ENCODE measurements around the gene ZNF48. TPM values are rescaled to one million over a fixed set of nuclear protein-coding genes. Genes with fewer than 3 reads are reported as not detected.

ZNF48 gene
- total RNA-seq, 1 experiment from 2014 or later: 8.9 TPM

GRCh38 chr16:30446203-30446595, 51.0 kb downstream of the ZNF48 start:
- peak overlapping the region; percentile 96 for H2AFZ ChIP-seq (ENCODE audit: low read length)
- H3K4me3 ChIP-seq (ENCODE audit: low read length): peak overlapping the region; percentile 96
- CTCF ChIA-PET: no interaction called here
- H3K4me2 ChIP-seq (ENCODE audit: low read length): peak overlapping the region; percentile 98
- H4K20me1 ChIP-seq (ENCODE audit: low read length): no peaks in the 10 kb centered on the region
- DNase-seq (no peak), ATAC-seq (no peak)
- no peaks in the 10 kb centered on the region for H3K27me3 ChIP-seq (ENCODE audit: low read length)
- no peaks in the 10 kb centered on the region for H3K9me2 ChIP-seq (replicated peaks; ENCODE audit: low read length)
- H3F3A ChIP-seq (ENCODE audit: low read length, unreplicated experiment): no peaks in the 10 kb centered on the region
- TSS peak; percentile 89 for BruUV-seq (replicated peaks)
- intact Hi-C loops (cut with micrococcal nuclease): loop anchor here (10.0 kb wide), 1 partner anchor 79 kb away; the partner anchor contains the start of gene ZNF768
- peak overlapping the region; percentile 94; the same call in 1 of the 2 replicates for H3K9ac ChIP-seq (ENCODE audit: low read length)
- no peak overlapping the region for H3K27ac ChIP-seq (ENCODE audit: low read length)
- no peaks in the 10 kb centered on the region for H3K9me3 ChIP-seq (ENCODE audit: low read length)
- H3K36me3 ChIP-seq (ENCODE audit: low read depth, low read length): no peaks in the 10 kb centered on the region
- TF ChIP-seq EZH2 (IDR thresholded peaks at IDR 0.05; ENCODE audit: low read length, unreplicated experiment): no peak
- TF ChIP-seq EZH2phosphoT487 (IDR thresholded peaks at IDR 0.05; ENCODE audit: borderline replicate concordance, low read length): no peak
- POLR2A ChIA-PET (ENCODE audit: unreplicated experiment): no interaction called here
- H3K79me2 ChIP-seq (ENCODE audit: low read length): peaks cover 24% of the 10 kb centered on the region
- H3K4me1 ChIP-seq (ENCODE audit: insufficient read depth, low read length): peaks cover 19% of the 10 kb centered on the region

GRCh38 chr16:30447512-30448226, 52.4 kb downstream of the ZNF48 start:
- no peak overlapping the region for H3K27ac ChIP-seq (ENCODE audit: low read length)
- DNase-seq (no peak), ATAC-seq (no peak)
- H3K4me1 ChIP-seq (ENCODE audit: insufficient read depth, low read length): peaks cover 19% of the 10 kb centered on the region
- TF ChIP-seq EZH2 (IDR thresholded peaks at IDR 0.05; ENCODE audit: low read length, unreplicated experiment) (no peak), EZH2phosphoT487 (IDR thresholded peaks at IDR 0.05; ENCODE audit: borderline replicate concordance, low read length) (no peak), CTCF (conservative IDR thresholded peaks at IDR 0.05; ENCODE audit: low read depth, low read length) (no peak)
- H3K27me3 ChIP-seq (ENCODE audit: low read length): no peaks in the 10 kb centered on the region
- H3K4me2 ChIP-seq (ENCODE audit: low read length): no peak overlapping the region
- ChIA-PET POLR2A (ENCODE audit: unreplicated experiment) (no interaction called here), CTCF (no interaction called here)
- H3F3A ChIP-seq (ENCODE audit: low read length, unreplicated experiment): no peaks in the 10 kb centered on the region
- H3K79me2 ChIP-seq (ENCODE audit: low read length): peaks cover 24% of the 10 kb centered on the region
- no peak overlapping the region for H2AFZ ChIP-seq (ENCODE audit: low read length)
- intact Hi-C loops (cut with micrococcal nuclease): loop anchor here (10.0 kb wide), 1 partner anchor 77 kb away; the partner anchor contains the start of gene ZNF768
- H3K9me2 ChIP-seq (replicated peaks; ENCODE audit: low read length): no peaks in the 10 kb centered on the region
- no TSS peak for BruUV-seq (replicated peaks)
- no peak overlapping the region for H3K9ac ChIP-seq (ENCODE audit: low read length)
- no peaks in the 10 kb centered on the region for H3K36me3 ChIP-seq (ENCODE audit: low read depth, low read length)
- H3K4me3 ChIP-seq (ENCODE audit: low read length): no peak overlapping the region
- H4K20me1 ChIP-seq (ENCODE audit: low read length): no peaks in the 10 kb centered on the region
- H3K9me3 ChIP-seq (ENCODE audit: low read length): no peaks in the 10 kb centered on the region

GRCh38 chr16:30449116-30449435, 53.9 kb downstream of the ZNF48 start:
- no peak overlapping the region for H3K9ac ChIP-seq (ENCODE audit: low read length)
- H3F3A ChIP-seq (ENCODE audit: low read length, unreplicated experiment): no peaks in the 10 kb centered on the region
- H3K27me3 ChIP-seq (ENCODE audit: low read length): no peaks in the 10 kb centered on the region
- ATAC-seq (no peak), DNase-seq (no peak)
- H3K9me3 ChIP-seq (ENCODE audit: low read length): no peaks in the 10 kb centered on the region
- no peaks in the 10 kb centered on the region for H3K36me3 ChIP-seq (ENCODE audit: low read depth, low read length)
- H3K4me2 ChIP-seq (ENCODE audit: low read length): no peak overlapping the region
- no peak overlapping the region for H2AFZ ChIP-seq (ENCODE audit: low read length)
- H3K4me1 ChIP-seq (ENCODE audit: insufficient read depth, low read length): peaks cover 15% of the 10 kb centered on the region
- BruUV-seq (replicated peaks): no TSS peak
- ChIA-PET CTCF (interaction anchor here (0.5 to 0.6 kb wide), 2 partner anchors 32 to 40 kb away, joined by 4 to 6 read pairs; no protein-coding TSS in a partner anchor), POLR2A (ENCODE audit: unreplicated experiment) (interaction anchor here (0.6 kb wide), 1 partner anchor 201 kb away, joined by 9 read pairs; no protein-coding TSS in a partner anchor)
- no peaks in the 10 kb centered on the region for H4K20me1 ChIP-seq (ENCODE audit: low read length)
- no peak overlapping the region for H3K27ac ChIP-seq (ENCODE audit: low read length)
- no peak for TF ChIP-seq EZH2phosphoT487 (IDR thresholded peaks at IDR 0.05; ENCODE audit: borderline replicate concordance, low read length)
- intact Hi-C loops (cut with micrococcal nuclease): loop anchor here (10.0 kb wide), 1 partner anchor 76 kb away; the partner anchor contains the start of gene ZNF768
- H3K79me2 ChIP-seq (ENCODE audit: low read length): peaks cover 16% of the 10 kb centered on the region
- H3K9me2 ChIP-seq (replicated peaks; ENCODE audit: low read length): no peaks in the 10 kb centered on the region
- no peak overlapping the region for H3K4me3 ChIP-seq (ENCODE audit: low read length)

Other genes with a start within 250 kb of the ZNF48 start
- gene CORO1A, start 211.8 kb upstream of the ZNF48 start, total RNA-seq (2014; rRNA removed): 8.4 and 10.3 TPM in 2 replicates
- 143 and 162 TPM in 2 replicates for gene BOLA2B, start 201.8 kb upstream of the ZNF48 start, total RNA-seq (2014; rRNA removed)
- gene SLX1A, start 201.5 kb upstream of the ZNF48 start, total RNA-seq (2014; rRNA removed): 83.4 and 91.9 TPM in 2 replicates
- 8.5 and 14.6 TPM in 2 replicates for gene SULT1A3, start 196.2 kb upstream of the ZNF48 start, total RNA-seq (2014; rRNA removed)
- gene NPIPB13, start 146.9 kb upstream of the ZNF48 start, total RNA-seq (2014; rRNA removed): 0.29 and 4.3 TPM in 2 replicates
- gene CD2BP2, start 40.1 kb upstream of the ZNF48 start, total RNA-seq (2014; rRNA removed): 30.0 and 43.3 TPM in 2 replicates
- 36.0 and 52.4 TPM in 2 replicates for gene TBC1D10B, start 24.9 kb upstream of the ZNF48 start, total RNA-seq (2014; rRNA removed)
- gene MYL11, start 20.6 kb upstream of the ZNF48 start, total RNA-seq (2014; rRNA removed): not detected in 2 replicates
- 0.55 TPM in 1 of 2 replicates, not detected in the other for gene SEPTIN1, start 12.9 kb upstream of the ZNF48 start, total RNA-seq (2014; rRNA removed)
- gene ZNF771, start 12.2 kb downstream of the ZNF48 start, total RNA-seq (2014; rRNA removed): 3.6 and 4.3 TPM in 2 replicates
- 63.1 and 64.1 TPM in 2 replicates for gene DCTPP1, start 34.6 kb downstream of the ZNF48 start, total RNA-seq (2014; rRNA removed)
- 8.4 and 16.8 TPM in 2 replicates for gene SEPHS2, start 50.5 kb downstream of the ZNF48 start, total RNA-seq (2014; rRNA removed)
- not detected in 2 replicates for gene ITGAL, start 77.3 kb downstream of the ZNF48 start, total RNA-seq (2014; rRNA removed)
- 31.2 and 46.7 TPM in 2 replicates for gene ZNF768, start 131.1 kb downstream of the ZNF48 start, total RNA-seq (2014; rRNA removed)
- gene ZNF747, start 139.4 kb downstream of the ZNF48 start, total RNA-seq (2014; rRNA removed): 7.9 and 8.9 TPM in 2 replicates
- gene ZNF764, start 163.0 kb downstream of the ZNF48 start, total RNA-seq (2014; rRNA removed): 8.1 and 12.8 TPM in 2 replicates
- gene ZNF688, start 176.3 kb downstream of the ZNF48 start, total RNA-seq (2014; rRNA removed): 5.5 and 14.3 TPM in 2 replicates
- gene ZNF785, start 190.3 kb downstream of the ZNF48 start, total RNA-seq (2014; rRNA removed): 4.9 and 5.0 TPM in 2 replicates
- gene ZNF689, start 215.0 kb downstream of the ZNF48 start, total RNA-seq (2014; rRNA removed): 6.0 and 6.9 TPM in 2 replicates